Stimulated activated CD4-positive, alpha-beta T cell treated with anti-CD3 and anti-CD28 coated beads, Interleukin-1b, Interleukin-23, amount 100 ng/mL, for 4 hours (primary cell): ENCODE results near the gene RNF31.
"Not testable (repeated sequence)": the region's sequence is repeated elsewhere in the genome, so short reads cannot be mapped to it uniquely, and the experiment has no call there.

Experiments
- DNase-seq, 2 donors: peaks; one replicate each; pipeline ENCODE4 v3.0.0-alpha.2; 2020; ENCODE audit warnings: low read depth in 2 of 2

Gene RNF31

GRCh38 chr14:24146978-24147760, at the start of gene RNF31:
RNF31 (plus strand) TSS chr14:24147498; CDS start chr14:24147699, 201 bp downstream.
- DNase-seq: peak; percentile 93 to 95

- DNase-seq: no peak
Observed at GRCh38 chr14:24098229-24098926, 48.9 kb upstream of the RNF31 start.

- DNase-seq: no peak
Observed at GRCh38 chr14:24098927-24099813, 48.1 kb upstream of the RNF31 start.

GRCh38 chr14:24100197-24100981, 46.9 kb upstream of the RNF31 start:
- DNase-seq: no peak

- no peak for DNase-seq
Observed at GRCh38 chr14:24100982-24101494, 46.3 kb upstream of the RNF31 start.

- DNase-seq: no peak
Observed at GRCh38 chr14:24102357-24103048, 44.8 kb upstream of the RNF31 start.

- no peak for DNase-seq
Observed at GRCh38 chr14:24103451-24103850, 43.8 kb upstream of the RNF31 start.

- DNase-seq: not testable (repeated sequence)
Observed at GRCh38 chr14:24105609-24106239, 41.6 kb upstream of the RNF31 start.

- DNase-seq: no peak
Observed at GRCh38 chr14:24106672-24107271, 40.5 kb upstream of the RNF31 start.

GRCh38 chr14:24108336-24108874, 38.9 kb upstream of the RNF31 start:
- no peak for DNase-seq

- no peak for DNase-seq
Observed at GRCh38 chr14:24110060-24110459, 37.2 kb upstream of the RNF31 start.

- no peak for DNase-seq
Observed at GRCh38 chr14:24110523-24110922, 36.8 kb upstream of the RNF31 start.

GRCh38 chr14:24113379-24113800, 33.9 kb upstream of the RNF31 start:
- DNase-seq: no peak

GRCh38 chr14:24113801-24114531, 33.3 kb upstream of the RNF31 start:
- DNase-seq: peak; percentile 46 to 55

GRCh38 chr14:24114532-24115421, 32.5 kb upstream of the RNF31 start, which contains the start of the genes DCAF11 and NRL:
DCAF11 (plus strand) TSS chr14:24114777; CDS start chr14:24115595, 818 bp downstream.
NRL (minus strand) TSS chr14:24114949; CDS start chr14:24082848, 32,101 bp downstream.
- DNase-seq: peak; percentile 96 to 98

GRCh38 chr14:24115422-24116127, 31.7 kb upstream of the RNF31 start:
- DNase-seq: no peak
